ENCODE results near the gene TIRAP. TPM values are rescaled to one million over a fixed set of nuclear protein-coding genes. Genes with fewer than 3 reads are reported as not detected.
A peak's percentile ranks its signal among the peaks of the same experiment; 100 is the strongest.

TIRAP gene
- total RNA-seq, 4 donors from 2014 or later, result 14.9 to 35.8 (median 31.8) TPM

DNA sequence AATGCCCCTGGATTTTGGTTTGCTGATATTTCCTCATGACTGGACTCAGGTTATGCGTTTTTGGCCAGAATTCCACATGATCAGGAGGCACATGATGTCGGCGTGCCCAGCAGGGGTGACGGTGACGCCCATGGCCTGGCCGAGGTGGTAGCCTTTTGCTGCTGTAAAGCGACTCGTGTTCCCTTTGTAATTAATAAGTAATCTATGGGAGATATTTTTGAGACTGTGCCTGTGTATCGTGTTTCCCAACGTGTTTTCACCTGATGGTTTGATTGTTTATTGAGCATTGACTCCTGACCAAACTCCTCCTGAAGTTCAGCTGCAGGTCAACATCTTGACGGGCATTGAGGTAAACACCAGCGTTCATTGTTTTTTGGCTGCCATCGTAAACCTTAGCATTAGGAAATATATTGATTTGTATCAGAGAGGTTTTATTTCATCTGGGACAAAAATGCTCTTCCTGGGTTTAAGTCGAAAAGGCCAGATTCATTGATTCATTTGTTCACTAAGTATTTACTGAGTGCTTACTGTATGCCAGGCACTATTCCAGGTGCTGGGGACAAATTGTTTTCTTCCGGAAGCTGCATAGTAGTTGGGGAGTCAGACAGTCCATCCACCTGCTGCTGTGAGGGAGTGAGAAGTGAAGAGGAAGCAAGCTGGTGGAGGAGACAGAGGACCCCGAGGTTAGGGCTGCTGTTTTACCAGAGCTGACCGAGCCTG lies 44.5 kb downstream of the TIRAP start:
- DNase-seq, result no peak
- H3K9me3 ChIP-seq, result no peaks in the 10 kb centered on the region

DNA sequence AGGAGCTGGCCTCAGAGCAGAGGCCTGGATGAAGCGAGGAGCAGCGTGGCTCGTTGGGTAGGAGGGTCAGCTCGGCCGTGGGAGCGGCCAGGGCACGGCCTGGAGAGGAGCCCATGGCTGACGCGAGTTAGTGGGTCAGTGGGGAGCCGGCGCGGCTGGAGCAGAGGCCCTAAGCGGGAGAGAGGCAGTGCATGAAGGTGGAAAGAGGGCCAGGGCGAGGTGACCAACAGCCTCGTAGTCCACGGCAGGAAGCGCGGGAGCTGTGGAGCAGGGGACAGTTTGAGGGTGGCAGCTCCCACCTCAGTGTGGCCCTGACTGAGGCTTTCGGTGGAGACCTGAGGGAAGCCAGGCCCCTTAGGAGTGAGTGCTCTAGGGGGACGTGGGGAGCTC lies 45.1 kb downstream of the TIRAP start:
- Histone ChIP-seq H3K4me1 (peaks cover 0 to 6% (median 0%) of the 10 kb centered on the region in 4 donors), H3K4me3 (no peak overlapping the region), H3K9me3 (no peaks in the 10 kb centered on the region), H3K27ac (no peak overlapping the region), H3K27me3 (no peaks in the 10 kb centered on the region), H3K36me3 (no peaks in the 10 kb centered on the region)
- TF ChIP-seq, protein P1, sequence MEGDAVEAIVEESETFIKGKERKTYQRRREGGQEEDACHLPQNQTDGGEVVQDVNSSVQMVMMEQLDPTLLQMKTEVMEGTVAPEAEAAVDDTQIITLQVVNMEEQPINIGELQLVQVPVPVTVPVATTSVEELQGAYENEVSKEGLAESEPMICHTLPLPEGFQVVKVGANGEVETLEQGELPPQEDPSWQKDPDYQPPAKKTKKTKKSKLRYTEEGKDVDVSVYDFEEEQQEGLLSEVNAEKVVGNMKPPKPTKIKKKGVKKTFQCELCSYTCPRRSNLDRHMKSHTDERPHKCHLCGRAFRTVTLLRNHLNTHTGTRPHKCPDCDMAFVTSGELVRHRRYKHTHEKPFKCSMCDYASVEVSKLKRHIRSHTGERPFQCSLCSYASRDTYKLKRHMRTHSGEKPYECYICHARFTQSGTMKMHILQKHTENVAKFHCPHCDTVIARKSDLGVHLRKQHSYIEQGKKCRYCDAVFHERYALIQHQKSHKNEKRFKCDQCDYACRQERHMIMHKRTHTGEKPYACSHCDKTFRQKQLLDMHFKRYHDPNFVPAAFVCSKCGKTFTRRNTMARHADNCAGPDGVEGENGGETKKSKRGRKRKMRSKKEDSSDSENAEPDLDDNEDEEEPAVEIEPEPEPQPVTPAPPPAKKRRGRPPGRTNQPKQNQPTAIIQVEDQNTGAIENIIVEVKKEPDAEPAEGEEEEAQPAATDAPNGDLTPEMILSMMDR (IDR thresholded peaks at IDR 0.05), result no peak
- no peak for TF ChIP-seq POLR2A (IDR thresholded peaks at IDR 0.05)
- peak in 1 of 3 donors; percentile 33 for DNase-seq

More for the DNA sequence above, 44.5 kb downstream of the TIRAP start:
- Histone ChIP-seq H3K36me3 (no peaks in the 10 kb centered on the region), H3K4me1 (peaks cover 0 to 6% (median 0%) of the 10 kb centered on the region in 4 donors), H3K27ac (no peak overlapping the region), H3K27me3 (no peaks in the 10 kb centered on the region), H3K4me3 (no peak overlapping the region)
- TF ChIP-seq, protein P1 (IDR thresholded peaks at IDR 0.05), result no peak
- no peak for TF ChIP-seq POLR2A (IDR thresholded peaks at IDR 0.05)

DNA sequence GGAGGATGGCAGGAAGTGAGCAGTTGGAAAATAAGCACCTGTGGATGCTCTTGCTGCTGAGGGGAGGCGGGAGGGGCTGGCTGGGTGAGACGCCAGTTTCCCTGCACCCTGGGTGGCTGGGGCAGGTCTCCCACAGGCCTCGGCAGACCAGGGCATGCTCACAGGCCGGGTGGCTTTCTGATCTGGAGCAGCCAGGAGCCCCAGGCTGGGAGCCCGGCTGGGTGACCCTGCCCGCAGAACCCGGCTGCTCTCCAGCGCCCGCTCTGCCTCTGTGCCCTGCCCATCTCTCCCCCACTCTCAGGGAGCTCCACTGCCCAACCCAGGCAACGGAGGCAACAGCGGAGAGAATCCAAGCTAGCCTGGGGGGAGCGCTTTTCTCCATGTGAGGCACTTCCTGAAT lies 45.6 kb downstream of the TIRAP start:
- Histone ChIP-seq H3K27ac (no peak overlapping the region), H3K4me3 (no peak overlapping the region), H3K4me1 (peaks cover 0 to 6% (median 0%) of the 10 kb centered on the region in 4 donors), H3K9me3 (no peaks in the 10 kb centered on the region), H3K27me3 (no peaks in the 10 kb centered on the region), H3K36me3 (no peaks in the 10 kb centered on the region)
- peak in 1 of 3 donors; percentile 39 for DNase-seq
- TF ChIP-seq, protein P1 (IDR thresholded peaks at IDR 0.05), result no peak
- TF ChIP-seq POLR2A (IDR thresholded peaks at IDR 0.05), result no peak

DNA sequence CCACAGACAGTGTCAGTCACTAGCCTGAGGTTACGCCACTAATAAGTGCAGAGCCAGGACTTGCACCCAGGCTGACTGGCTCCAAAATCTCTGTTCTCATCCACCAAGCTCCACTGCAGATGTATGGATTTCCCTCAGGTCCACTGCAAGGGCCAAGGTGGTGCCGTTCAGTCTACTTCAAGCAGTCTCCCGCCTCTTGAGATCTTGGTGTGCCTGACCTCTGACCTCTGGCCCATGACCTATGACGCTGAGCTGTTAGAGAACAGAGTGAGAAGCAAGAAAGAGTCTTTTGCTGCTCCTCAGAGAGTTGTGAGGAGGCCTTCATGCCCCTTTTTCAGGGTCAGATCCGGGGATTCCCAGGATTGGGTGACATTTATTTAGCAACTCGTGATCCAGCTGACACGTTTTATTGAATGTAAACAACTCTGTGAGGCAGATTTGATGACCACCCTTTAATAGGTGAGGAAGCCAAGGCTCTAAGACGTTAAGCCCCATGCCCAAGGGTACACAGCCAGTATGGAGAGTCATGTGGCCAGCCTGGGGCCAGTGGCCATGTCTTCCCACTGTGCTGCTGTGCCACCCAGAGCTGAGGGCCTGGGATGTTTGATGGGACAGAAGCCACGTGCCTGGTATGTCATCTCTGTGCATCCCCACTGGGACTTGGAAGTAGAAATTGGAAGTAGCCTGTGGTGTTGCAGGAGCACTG lies 46.2 kb downstream of the TIRAP start:
- Histone ChIP-seq H3K9me3 (no peaks in the 10 kb centered on the region), H3K4me3 (no peak overlapping the region), H3K27me3 (no peaks in the 10 kb centered on the region), H3K27ac (no peak overlapping the region), H3K36me3 (no peaks in the 10 kb centered on the region), H3K4me1 (peaks cover 0 to 6% (median 0%) of the 10 kb centered on the region in 4 donors)
- peak in 1 of 3 donors; percentile 31 for DNase-seq
- TF ChIP-seq, protein P1 (IDR thresholded peaks at IDR 0.05), result no peak

DNA sequence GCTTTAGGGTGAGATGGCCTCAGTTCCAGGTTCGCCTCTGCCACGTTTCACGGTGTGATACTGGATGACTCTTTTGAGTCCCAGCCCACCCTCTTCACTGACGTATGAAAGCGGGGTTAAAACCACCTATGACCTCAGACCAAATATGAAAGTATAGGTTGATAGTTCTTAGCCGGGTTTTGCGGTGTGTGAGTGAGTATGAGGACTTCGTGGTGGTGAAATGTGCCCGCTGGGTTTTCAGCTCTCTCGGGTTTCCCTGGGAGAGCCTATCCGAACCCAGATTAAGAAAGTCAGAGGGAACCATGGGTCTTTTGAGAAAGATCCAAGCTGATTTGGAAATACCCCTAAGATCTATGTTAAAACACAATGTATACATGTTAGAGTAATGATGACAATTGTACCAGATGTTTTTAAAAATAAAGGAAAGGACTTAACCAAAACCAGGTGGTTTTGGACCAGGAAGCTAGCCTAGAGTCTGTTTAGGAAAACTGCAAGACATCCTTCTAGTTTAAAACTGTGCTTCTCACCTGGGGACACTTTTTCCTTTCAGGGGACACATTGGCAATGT lies 46.8 kb downstream of the TIRAP start:
- Histone ChIP-seq H3K4me3 (no peak overlapping the region), H3K27me3 (no peaks in the 10 kb centered on the region), H3K27ac (no peak overlapping the region), H3K4me1 (peaks cover 0 to 6% (median 0%) of the 10 kb centered on the region in 4 donors), H3K36me3 (no peaks in the 10 kb centered on the region), H3K9me3 (no peaks in the 10 kb centered on the region)
- no peak for TF ChIP-seq POLR2A (IDR thresholded peaks at IDR 0.05)
- TF ChIP-seq, protein P1 (IDR thresholded peaks at IDR 0.05), result no peak
- peak in 1 of 3 donors; percentile 12 for DNase-seq
